ENCODE results near the gene SPRED2.

The SPRED2 gene

DNA sequence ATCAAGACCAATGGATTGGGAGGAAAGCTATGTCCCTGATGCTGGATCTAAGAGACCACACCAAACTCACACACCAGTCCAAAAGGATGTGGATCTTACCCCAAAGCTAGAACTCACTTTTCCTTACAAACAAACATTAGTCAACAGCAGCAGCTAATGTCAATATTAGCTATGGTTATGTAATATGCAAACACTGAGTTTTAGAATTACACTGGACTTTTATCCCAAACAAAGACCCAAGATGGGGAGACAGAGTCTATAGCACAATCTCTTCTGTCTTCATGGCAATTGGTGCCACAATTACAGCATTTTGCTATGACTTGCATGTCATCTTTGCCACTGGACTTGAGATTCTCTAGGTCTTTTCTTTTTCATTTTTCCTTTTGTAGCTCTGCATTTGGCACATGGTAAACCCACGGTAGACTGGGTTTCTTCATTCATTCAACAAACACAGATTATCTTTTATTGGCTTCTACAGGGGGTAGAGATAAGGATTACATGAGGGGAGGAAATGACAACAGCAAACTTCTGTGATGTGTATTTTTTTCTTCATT is 59.0 kb downstream of the SPRED2 start (continued):
- TF ChIP-seq, protein P1, sequence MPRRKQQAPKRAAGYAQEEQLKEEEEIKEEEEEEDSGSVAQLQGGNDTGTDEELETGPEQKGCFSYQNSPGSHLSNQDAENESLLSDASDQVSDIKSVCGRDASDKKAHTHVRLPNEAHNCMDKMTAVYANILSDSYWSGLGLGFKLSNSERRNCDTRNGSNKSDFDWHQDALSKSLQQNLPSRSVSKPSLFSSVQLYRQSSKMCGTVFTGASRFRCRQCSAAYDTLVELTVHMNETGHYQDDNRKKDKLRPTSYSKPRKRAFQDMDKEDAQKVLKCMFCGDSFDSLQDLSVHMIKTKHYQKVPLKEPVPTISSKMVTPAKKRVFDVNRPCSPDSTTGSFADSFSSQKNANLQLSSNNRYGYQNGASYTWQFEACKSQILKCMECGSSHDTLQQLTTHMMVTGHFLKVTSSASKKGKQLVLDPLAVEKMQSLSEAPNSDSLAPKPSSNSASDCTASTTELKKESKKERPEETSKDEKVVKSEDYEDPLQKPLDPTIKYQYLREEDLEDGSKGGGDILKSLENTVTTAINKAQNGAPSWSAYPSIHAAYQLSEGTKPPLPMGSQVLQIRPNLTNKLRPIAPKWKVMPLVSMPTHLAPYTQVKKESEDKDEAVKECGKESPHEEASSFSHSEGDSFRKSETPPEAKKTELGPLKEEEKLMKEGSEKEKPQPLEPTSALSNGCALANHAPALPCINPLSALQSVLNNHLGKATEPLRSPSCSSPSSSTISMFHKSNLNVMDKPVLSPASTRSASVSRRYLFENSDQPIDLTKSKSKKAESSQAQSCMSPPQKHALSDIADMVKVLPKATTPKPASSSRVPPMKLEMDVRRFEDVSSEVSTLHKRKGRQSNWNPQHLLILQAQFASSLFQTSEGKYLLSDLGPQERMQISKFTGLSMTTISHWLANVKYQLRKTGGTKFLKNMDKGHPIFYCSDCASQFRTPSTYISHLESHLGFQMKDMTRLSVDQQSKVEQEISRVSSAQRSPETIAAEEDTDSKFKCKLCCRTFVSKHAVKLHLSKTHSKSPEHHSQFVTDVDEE (CRISPR knock-in tag; IDR thresholded peaks at IDR 0.05), result no peak
- TF ChIP-seq PPARA (CRISPR knock-in tag; IDR thresholded peaks at IDR 0.05; ENCODE audit: borderline replicate concordance) (no peak), ARNTL (CRISPR knock-in tag; IDR thresholded peaks at IDR 0.05; ENCODE audit: borderline replicate concordance, low read depth) (no peak)

DNA sequence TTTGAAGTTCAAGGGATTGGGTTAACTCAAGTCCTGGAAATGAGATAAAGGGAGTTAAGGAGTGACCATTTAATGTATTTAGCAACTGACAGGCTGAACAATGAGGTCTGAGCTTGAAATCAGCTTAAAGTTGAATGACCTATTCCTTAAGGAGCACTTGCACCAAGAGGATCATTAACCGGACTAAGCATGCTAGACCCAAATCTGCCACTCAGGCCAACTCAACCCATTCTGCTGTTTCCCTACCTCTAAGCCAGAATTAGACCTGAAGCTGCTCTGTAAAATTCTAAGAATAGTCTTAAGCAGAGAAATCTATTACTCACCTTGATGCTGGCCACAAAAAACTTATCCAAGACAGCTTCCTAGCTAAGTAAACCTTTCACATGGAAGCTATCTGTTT is 59.8 kb downstream of the SPRED2 start:
- ATAC-seq, result no peak
- TF ChIP-seq PPARA (CRISPR knock-in tag; IDR thresholded peaks at IDR 0.05; ENCODE audit: borderline replicate concordance) (no peak), SNAI2 (CRISPR knock-in tag; IDR thresholded peaks at IDR 0.05) (no peak), ZNF565 (CRISPR knock-in tag; conservative IDR thresholded peaks at IDR 0.05; ENCODE audit: low read depth) (no peak), ESRRG (CRISPR knock-in tag; IDR thresholded peaks at IDR 0.05) (no peak), RARB (CRISPR knock-in tag; IDR thresholded peaks at IDR 0.05) (no peak), TCF4 (CRISPR knock-in tag; IDR thresholded peaks at IDR 0.05; ENCODE audit: borderline replicate concordance) (no peak), BACH2 (CRISPR knock-in tag; IDR thresholded peaks at IDR 0.05; ENCODE audit: borderline replicate concordance) (no peak), ZNF8 (CRISPR knock-in tag; IDR thresholded peaks at IDR 0.05) (no peak)
- TF ChIP-seq, protein P2, sequence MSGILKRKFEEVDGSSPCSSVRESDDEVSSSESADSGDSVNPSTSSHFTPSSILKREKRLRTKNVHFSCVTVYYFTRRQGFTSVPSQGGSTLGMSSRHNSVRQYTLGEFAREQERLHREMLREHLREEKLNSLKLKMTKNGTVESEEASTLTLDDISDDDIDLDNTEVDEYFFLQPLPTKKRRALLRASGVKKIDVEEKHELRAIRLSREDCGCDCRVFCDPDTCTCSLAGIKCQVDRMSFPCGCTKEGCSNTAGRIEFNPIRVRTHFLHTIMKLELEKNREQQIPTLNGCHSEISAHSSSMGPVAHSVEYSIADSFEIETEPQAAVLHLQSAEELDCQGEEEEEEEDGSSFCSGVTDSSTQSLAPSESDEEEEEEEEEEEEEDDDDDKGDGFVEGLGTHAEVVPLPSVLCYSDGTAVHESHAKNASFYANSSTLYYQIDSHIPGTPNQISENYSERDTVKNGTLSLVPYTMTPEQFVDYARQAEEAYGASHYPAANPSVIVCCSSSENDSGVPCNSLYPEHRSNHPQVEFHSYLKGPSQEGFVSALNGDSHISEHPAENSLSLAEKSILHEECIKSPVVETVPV (CRISPR knock-in tag; IDR thresholded peaks at IDR 0.05), result no peak
- TF ChIP-seq, protein P3, sequence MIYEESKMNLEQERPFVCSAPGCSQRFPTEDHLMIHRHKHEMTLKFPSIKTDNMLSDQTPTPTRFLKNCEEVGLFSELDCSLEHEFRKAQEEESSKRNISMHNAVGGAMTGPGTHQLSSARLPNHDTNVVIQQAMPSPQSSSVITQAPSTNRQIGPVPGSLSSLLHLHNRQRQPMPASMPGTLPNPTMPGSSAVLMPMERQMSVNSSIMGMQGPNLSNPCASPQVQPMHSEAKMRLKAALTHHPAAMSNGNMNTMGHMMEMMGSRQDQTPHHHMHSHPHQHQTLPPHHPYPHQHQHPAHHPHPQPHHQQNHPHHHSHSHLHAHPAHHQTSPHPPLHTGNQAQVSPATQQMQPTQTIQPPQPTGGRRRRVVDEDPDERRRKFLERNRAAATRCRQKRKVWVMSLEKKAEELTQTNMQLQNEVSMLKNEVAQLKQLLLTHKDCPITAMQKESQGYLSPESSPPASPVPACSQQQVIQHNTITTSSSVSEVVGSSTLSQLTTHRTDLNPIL (CRISPR knock-in tag; IDR thresholded peaks at IDR 0.05; ENCODE audit: low read depth), result no peak

DNA sequence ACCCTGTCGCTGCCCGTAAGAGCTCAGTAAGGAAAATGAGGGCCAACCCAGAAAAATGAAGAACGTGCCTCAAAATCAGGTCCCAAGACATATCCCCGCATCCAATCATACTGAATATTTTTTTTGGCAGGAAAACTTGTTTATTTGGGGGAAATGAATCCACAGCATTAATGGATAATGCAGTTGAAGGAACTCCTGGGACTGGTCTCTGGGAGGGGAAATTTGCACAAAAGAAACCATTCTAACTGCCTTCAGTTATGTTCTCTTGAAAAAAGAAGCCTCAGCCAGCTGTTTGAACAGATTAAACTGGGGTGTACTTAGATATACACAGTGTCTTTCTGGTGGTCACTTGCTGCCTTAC is 61.3 kb downstream of the SPRED2 start:
- no peak for TF ChIP-seq ZFP3 (CRISPR knock-in tag; IDR thresholded peaks at IDR 0.05)
- TF ChIP-seq, protein P4, sequence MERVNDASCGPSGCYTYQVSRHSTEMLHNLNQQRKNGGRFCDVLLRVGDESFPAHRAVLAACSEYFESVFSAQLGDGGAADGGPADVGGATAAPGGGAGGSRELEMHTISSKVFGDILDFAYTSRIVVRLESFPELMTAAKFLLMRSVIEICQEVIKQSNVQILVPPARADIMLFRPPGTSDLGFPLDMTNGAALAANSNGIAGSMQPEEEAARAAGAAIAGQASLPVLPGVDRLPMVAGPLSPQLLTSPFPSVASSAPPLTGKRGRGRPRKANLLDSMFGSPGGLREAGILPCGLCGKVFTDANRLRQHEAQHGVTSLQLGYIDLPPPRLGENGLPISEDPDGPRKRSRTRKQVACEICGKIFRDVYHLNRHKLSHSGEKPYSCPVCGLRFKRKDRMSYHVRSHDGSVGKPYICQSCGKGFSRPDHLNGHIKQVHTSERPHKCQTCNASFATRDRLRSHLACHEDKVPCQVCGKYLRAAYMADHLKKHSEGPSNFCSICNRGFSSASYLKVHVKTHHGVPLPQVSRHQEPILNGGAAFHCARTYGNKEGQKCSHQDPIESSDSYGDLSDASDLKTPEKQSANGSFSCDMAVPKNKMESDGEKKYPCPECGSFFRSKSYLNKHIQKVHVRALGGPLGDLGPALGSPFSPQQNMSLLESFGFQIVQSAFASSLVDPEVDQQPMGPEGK (CRISPR knock-in tag; IDR thresholded peaks at IDR 0.05; ENCODE audit: borderline replicate concordance), result no peak
- no peak for TF ChIP-seq SNAI2 (CRISPR knock-in tag; IDR thresholded peaks at IDR 0.05)
- no peak for TF ChIP-seq ZC3H10 (CRISPR knock-in tag; IDR thresholded peaks at IDR 0.05)
- no peak for TF ChIP-seq ESRRG (CRISPR knock-in tag; IDR thresholded peaks at IDR 0.05)
- TF ChIP-seq ARNTL (CRISPR knock-in tag; IDR thresholded peaks at IDR 0.05; ENCODE audit: borderline replicate concordance, low read depth), result no peak
- no peak for TF ChIP-seq ZNF565 (CRISPR knock-in tag; conservative IDR thresholded peaks at IDR 0.05; ENCODE audit: low read depth)
- TF ChIP-seq BACH2 (CRISPR knock-in tag; IDR thresholded peaks at IDR 0.05; ENCODE audit: borderline replicate concordance), result no peak
- TF ChIP-seq PPARA (CRISPR knock-in tag; IDR thresholded peaks at IDR 0.05; ENCODE audit: borderline replicate concordance), result no peak
- TF ChIP-seq ISL1 (CRISPR knock-in tag; IDR thresholded peaks at IDR 0.05), result no peak
- no peak for TF ChIP-seq ZFP30 (CRISPR knock-in tag; IDR thresholded peaks at IDR 0.05)
- no peak for TF ChIP-seq GLIS3 (CRISPR knock-in tag; IDR thresholded peaks at IDR 0.05)
- no peak for TF ChIP-seq ZNF70 (CRISPR knock-in tag; IDR thresholded peaks at IDR 0.05)
- no peak for TF ChIP-seq CSDC2 (CRISPR knock-in tag; IDR thresholded peaks at IDR 0.05)
- TF ChIP-seq, protein P1 (CRISPR knock-in tag; IDR thresholded peaks at IDR 0.05), result no peak
- TF ChIP-seq, protein P5, sequence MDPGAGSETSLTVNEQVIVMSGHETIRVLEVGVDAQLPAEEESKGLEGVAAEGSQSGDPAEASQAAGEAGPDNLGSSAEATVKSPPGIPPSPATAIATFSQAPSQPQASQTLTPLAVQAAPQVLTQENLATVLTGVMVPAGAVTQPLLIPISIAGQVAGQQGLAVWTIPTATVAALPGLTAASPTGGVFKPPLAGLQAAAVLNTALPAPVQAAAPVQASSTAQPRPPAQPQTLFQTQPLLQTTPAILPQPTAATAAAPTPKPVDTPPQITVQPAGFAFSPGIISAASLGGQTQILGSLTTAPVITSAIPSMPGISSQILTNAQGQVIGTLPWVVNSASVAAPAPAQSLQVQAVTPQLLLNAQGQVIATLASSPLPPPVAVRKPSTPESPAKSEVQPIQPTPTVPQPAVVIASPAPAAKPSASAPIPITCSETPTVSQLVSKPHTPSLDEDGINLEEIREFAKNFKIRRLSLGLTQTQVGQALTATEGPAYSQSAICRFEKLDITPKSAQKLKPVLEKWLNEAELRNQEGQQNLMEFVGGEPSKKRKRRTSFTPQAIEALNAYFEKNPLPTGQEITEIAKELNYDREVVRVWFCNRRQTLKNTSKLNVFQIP (CRISPR knock-in tag; IDR thresholded peaks at IDR 0.05; ENCODE audit: borderline replicate concordance, low read depth), result no peak
- TF ChIP-seq, protein P3 (CRISPR knock-in tag; IDR thresholded peaks at IDR 0.05; ENCODE audit: low read depth), result no peak
- ATAC-seq, result no peak

All from SK-N-SH treated with all-trans-retinoic acid at 6 μM for 48 hours (cell line).